Common myeloid progenitor, CD34-positive (primary cell): ENCODE measurements around the gene ZNF200.

ENCODE experiments used
- CTCF ChIA-PET: fragments of 350-600 bp; sonication (Branson Sonifier 250); formaldehyde crosslinking; loops from one replicate; lab custom pipeline; 2021; ENCODE audit warnings: antibody characterized with exemption; lab: Charles Lee
- POLR2A ChIA-PET: fragments of 350-600 bp; sonication (Branson Sonifier 250); formaldehyde crosslinking; loops from one replicate; lab custom pipeline; 2021; ENCODE audit warnings: antibody characterized with exemption; lab: Charles Lee
- DNase-seq, 3 donors: peaks; one replicate each; pipeline versions ENCODE4 v3.0.0 to v3.0.0-alpha.2; 2013
- H3K27ac ChIP-seq, 2 experiments: 1 replicate in 1 of 2; 2 replicates in 1 of 2; pipeline ENCODE4 v1.7.0; 2013; ENCODE audit warnings: inconsistent platforms in 2 of 2, low read length in 2 of 2, mild to moderate bottlenecking in 2 of 2, low read depth in 1 of 2, moderate library complexity in 1 of 2; ENCODE audit not compliant: severe bottlenecking in 2 of 2, insufficient read depth in 1 of 2, poor library complexity in 1 of 2
- H3K27me3 ChIP-seq, 5 experiments: replicated peaks in 2 of 5; 1 replicate in 3 of 5; 2 replicates in 2 of 5; pipeline versions ENCODE4 v1.6.1 to v1.7.0; 2013; ENCODE audit warnings: low read length in 4 of 5, mild to moderate bottlenecking in 2 of 5, moderate library complexity in 2 of 5, inconsistent platforms in 1 of 5; ENCODE audit not compliant: insufficient read depth in 5 of 5, control insufficient read depth in 4 of 5
- H3K36me3 ChIP-seq, 4 experiments: 1 replicate in 2 of 4; 2 replicates in 2 of 4; pipeline versions ENCODE4 v1.6.1 to v1.7.0; 2013; ENCODE audit warnings: low read length in 3 of 4, control low read depth in 1 of 4, mild to moderate bottlenecking in 1 of 4; ENCODE audit not compliant: control insufficient read depth in 4 of 4, insufficient read depth in 4 of 4
- H3K4me1 ChIP-seq, 4 experiments: 1 replicate in 3 of 4; 2 replicates in 1 of 4; pipeline versions ENCODE4 v1.6.1 to v1.7.1; 2013; ENCODE audit warnings: low read length in 3 of 4, mild to moderate bottlenecking in 3 of 4, control low read depth in 1 of 4, inconsistent platforms in 1 of 4, moderate library complexity in 1 of 4; ENCODE audit not compliant: control insufficient read depth in 4 of 4, insufficient read depth in 4 of 4; ENCODE audit errors: control extremely low read depth in 1 of 4
- H3K4me3 ChIP-seq, 7 experiments: 1 replicate in 4 of 7; 2 replicates in 3 of 7; pipeline versions ENCODE4 v1.5.1 to v1.7.0; 2013; ENCODE audit warnings: mild to moderate bottlenecking in 7 of 7, low read length in 6 of 7, moderate library complexity in 6 of 7, inconsistent platforms in 2 of 7, low read depth in 2 of 7, control low read depth in 1 of 7; ENCODE audit not compliant: insufficient read depth in 4 of 7, control insufficient read depth in 1 of 7; ENCODE audit errors: extremely low read depth in 1 of 7
- H3K9me3 ChIP-seq, 5 experiments: 1 replicate in 4 of 5; 2 replicates in 1 of 5; pipeline versions ENCODE4 v1.6.1 to v1.7.1; 2013; ENCODE audit warnings: low read length in 4 of 5, mild to moderate bottlenecking in 2 of 5, inconsistent platforms in 1 of 5, low read depth in 1 of 5, moderate library complexity in 1 of 5; ENCODE audit not compliant: control insufficient read depth in 4 of 5, insufficient read depth in 2 of 5; ENCODE audit errors: control extremely low read depth in 1 of 5
- WGBS: methylation state at CpG from one replicate; pipeline ENCODE4 v1.1.5; 2013; ENCODE audit not compliant: insufficient coverage; 5-methylcytosine and 5-hydroxymethylcytosine counted together

The ZNF200 gene

GRCh38 chr16:3252967-3253366 is 18.0 kb upstream of the ZNF200 start:
- ChIA-PET POLR2A (no interaction called here), CTCF (interaction anchor here (0.6 kb wide), 1 partner anchor 356 kb away, joined by 3 read pairs; no protein-coding TSS in a partner anchor)
- Histone ChIP-seq H3K4me3 (no peak overlapping the region), H3K9me3 (peaks cover 0 to 4% (median 2%) of the 10 kb centered on the region in 5 experiments), H3K27ac (no peak overlapping the region), H3K27me3 (peaks cover 0 to 34% (median 1%) of the 10 kb centered on the region in 5 experiments), H3K36me3 (no peaks in the 10 kb centered on the region), H3K4me1 (no peaks in the 10 kb centered on the region)
- no peak for DNase-seq
- WGBS, result 96% methylated on average over 4 of the region's 4 CpGs

- 90% methylated on average over 11 of the region's 14 CpGs for WGBS
- POLR2A ChIA-PET, result no interaction called here
- Histone ChIP-seq H3K9me3 (no peaks in the 10 kb centered on the region), H3K27me3 (peaks cover 0 to 22% (median 1%) of the 10 kb centered on the region in 5 experiments), H3K36me3 (no peaks in the 10 kb centered on the region), H3K4me3 (no peak overlapping the region), H3K4me1 (peaks cover 0 to 3% (median 0%) of the 10 kb centered on the region in 4 experiments), H3K27ac (no peak overlapping the region)
- DNase-seq, result no peak
- CTCF ChIA-PET, result no interaction called here
These were observed 14.5 kb upstream of the ZNF200 start for GRCh38 chr16:3249451-3249850.

GRCh38 chr16:3249020-3249419 is 14.1 kb upstream of the ZNF200 start:
- DNase-seq, result no peak
- Histone ChIP-seq H3K4me1 (peaks cover 0 to 3% (median 0%) of the 10 kb centered on the region in 4 experiments), H3K36me3 (no peaks in the 10 kb centered on the region), H3K4me3 (no peak overlapping the region), H3K27ac (no peak overlapping the region), H3K27me3 (peaks cover 0 to 17% (median 1%) of the 10 kb centered on the region in 5 experiments), H3K9me3 (peaks cover 0 to 3% (median 0%) of the 10 kb centered on the region in 5 experiments)
- CTCF ChIA-PET, result no interaction called here
- POLR2A ChIA-PET, result no interaction called here
- WGBS, result no CpG with 5 or more reads among the region's 1 CpG

- Histone ChIP-seq H3K9me3 (peaks cover 0 to 3% (median 0%) of the 10 kb centered on the region in 5 experiments), H3K36me3 (no peaks in the 10 kb centered on the region), H3K4me1 (peaks cover 0 to 3% (median 0%) of the 10 kb centered on the region in 4 experiments), H3K27me3 (peaks cover 0 to 16% (median 1%) of the 10 kb centered on the region in 5 experiments), H3K4me3 (no peak overlapping the region), H3K27ac (no peak overlapping the region)
- no peak for DNase-seq
- WGBS, result 90% methylated on average over 5 of the region's 5 CpGs
- ChIA-PET POLR2A (no interaction called here), CTCF (no interaction called here)
These were observed 13.6 kb upstream of the ZNF200 start for GRCh38 chr16:3248596-3248995.

- CTCF ChIA-PET, result no interaction called here
- Histone ChIP-seq H3K27ac (no peak overlapping the region), H3K36me3 (no peaks in the 10 kb centered on the region), H3K9me3 (peaks cover 0 to 5% (median 0%) of the 10 kb centered on the region in 5 experiments), H3K4me1 (peaks cover 0 to 3% (median 0%) of the 10 kb centered on the region in 4 experiments), H3K4me3 (no peak overlapping the region), H3K27me3 (peaks cover 0 to 11% (median 0%) of the 10 kb centered on the region in 5 experiments)
- POLR2A ChIA-PET, result no interaction called here
- DNase-seq, result peak in 1 of 3 donors; percentile 36
- 48% methylated on average over 10 of the region's 10 CpGs for WGBS
These were observed 11.9 kb upstream of the ZNF200 start for GRCh38 chr16:3246876-3247275.

GRCh38 chr16:3246002-3246401 is 11.0 kb upstream of the ZNF200 start:
- Histone ChIP-seq H3K36me3 (no peaks in the 10 kb centered on the region), H3K9me3 (peaks cover 0 to 5% (median 0%) of the 10 kb centered on the region in 5 experiments), H3K4me3 (no peak overlapping the region), H3K4me1 (peaks cover 0 to 3% (median 0%) of the 10 kb centered on the region in 4 experiments), H3K27ac (no peak overlapping the region), H3K27me3 (peaks cover 0 to 11% (median 2%) of the 10 kb centered on the region in 5 experiments)
- ChIA-PET POLR2A (no interaction called here), CTCF (no interaction called here)
- WGBS, result 91% methylated on average over 7 of the region's 7 CpGs
- DNase-seq, result no peak

- WGBS, result 64% methylated on average over 4 of the region's 6 CpGs
- no peak for DNase-seq
- Histone ChIP-seq H3K27ac (no peak overlapping the region), H3K4me1 (peaks cover 0 to 3% (median 0%) of the 10 kb centered on the region in 4 experiments), H3K9me3 (peaks cover 0 to 5% (median 0%) of the 10 kb centered on the region in 5 experiments), H3K4me3 (no peak overlapping the region), H3K36me3 (no peaks in the 10 kb centered on the region), H3K27me3 (peaks cover 0 to 4% (median 2%) of the 10 kb centered on the region in 5 experiments)
- CTCF ChIA-PET, result no interaction called here
- POLR2A ChIA-PET, result no interaction called here
These were observed 8.9 kb upstream of the ZNF200 start for GRCh38 chr16:3243882-3244281.
